Retinal pigment epithelial cell (primary cell): ENCODE data around the gene UBR3.
"Not testable (repeated sequence)": the region's sequence is repeated elsewhere in the genome, so short reads cannot be mapped to it uniquely, and the experiment has no call there.

Experiments used
- DNase-seq: peaks from one replicate; pipeline ENCODE4 v3.0.0-alpha.2; 2010; ENCODE audit warnings: low read depth
- H3K4me3 ChIP-seq: 2 replicates; pipeline ENCODE4 v1.5.1; 2011; ENCODE audit warnings: mild to moderate bottlenecking, low read length, control low read depth, moderate library complexity
- CTCF ChIP-seq: conservative IDR thresholded peaks from 2 replicates; pipeline ENCODE4 v1.5.1; 2011; ENCODE audit warnings: low read depth, low read length, control low read depth, inconsistent platforms

UBR3 gene

GRCh38 chr2:169824373-169825333 is 2.6 kb upstream of the UBR3 start, which contains the start of gene METTL5:
Gene METTL5 (minus strand): TSS chr2:169824905. CDS start chr2:169824597, 308 bp downstream.
- peak; percentile 76 for TF ChIP-seq CTCF
- DNase-seq = no peak
- peak within 1 kb of the TSS; percentile 69 for H3K4me3 ChIP-seq

- TF ChIP-seq CTCF = no peak
- DNase-seq = no peak
- H3K4me3 ChIP-seq = peak overlapping the region; percentile 73
These were observed 1.0 kb downstream of the UBR3 start for GRCh38 chr2:169828141-169828811.

GRCh38 chr2:169834401-169834800 is 7.1 kb downstream of the UBR3 start:
- H3K4me3 ChIP-seq = no peak overlapping the region
- DNase-seq = no peak
- no peak for TF ChIP-seq CTCF

GRCh38 chr2:169838743-169839489 is 11.7 kb downstream of the UBR3 start:
- H3K4me3 ChIP-seq = no peak overlapping the region
- TF ChIP-seq CTCF = no peak
- DNase-seq = no peak

GRCh38 chr2:169839954-169840746 is 12.9 kb downstream of the UBR3 start:
- no peak for DNase-seq
- TF ChIP-seq CTCF = no peak
- H3K4me3 ChIP-seq = no peak overlapping the region

- no peak overlapping the region for H3K4me3 ChIP-seq
- TF ChIP-seq CTCF = no peak
These were observed 13.5 kb downstream of the UBR3 start for GRCh38 chr2:169840747-169841142.

GRCh38 chr2:169841625-169842024 is 14.4 kb downstream of the UBR3 start:
- H3K4me3 ChIP-seq = not testable (repeated sequence)

More at GRCh38 chr2:169840747-169841142, 13.5 kb downstream of the UBR3 start:
- DNase-seq = no peak

More at GRCh38 chr2:169841625-169842024, 14.4 kb downstream of the UBR3 start:
- not testable (repeated sequence) for DNase-seq
